ENCODE measurements around the gene ZSCAN16. TPM values are rescaled to one million over a fixed set of nuclear protein-coding genes. Genes with fewer than 3 reads are reported as not detected.

Gene ZSCAN16
- total RNA-seq, 6 experiments from 2014 or later: 1.5 to 2.0 (median 1.7) TPM

DNA sequence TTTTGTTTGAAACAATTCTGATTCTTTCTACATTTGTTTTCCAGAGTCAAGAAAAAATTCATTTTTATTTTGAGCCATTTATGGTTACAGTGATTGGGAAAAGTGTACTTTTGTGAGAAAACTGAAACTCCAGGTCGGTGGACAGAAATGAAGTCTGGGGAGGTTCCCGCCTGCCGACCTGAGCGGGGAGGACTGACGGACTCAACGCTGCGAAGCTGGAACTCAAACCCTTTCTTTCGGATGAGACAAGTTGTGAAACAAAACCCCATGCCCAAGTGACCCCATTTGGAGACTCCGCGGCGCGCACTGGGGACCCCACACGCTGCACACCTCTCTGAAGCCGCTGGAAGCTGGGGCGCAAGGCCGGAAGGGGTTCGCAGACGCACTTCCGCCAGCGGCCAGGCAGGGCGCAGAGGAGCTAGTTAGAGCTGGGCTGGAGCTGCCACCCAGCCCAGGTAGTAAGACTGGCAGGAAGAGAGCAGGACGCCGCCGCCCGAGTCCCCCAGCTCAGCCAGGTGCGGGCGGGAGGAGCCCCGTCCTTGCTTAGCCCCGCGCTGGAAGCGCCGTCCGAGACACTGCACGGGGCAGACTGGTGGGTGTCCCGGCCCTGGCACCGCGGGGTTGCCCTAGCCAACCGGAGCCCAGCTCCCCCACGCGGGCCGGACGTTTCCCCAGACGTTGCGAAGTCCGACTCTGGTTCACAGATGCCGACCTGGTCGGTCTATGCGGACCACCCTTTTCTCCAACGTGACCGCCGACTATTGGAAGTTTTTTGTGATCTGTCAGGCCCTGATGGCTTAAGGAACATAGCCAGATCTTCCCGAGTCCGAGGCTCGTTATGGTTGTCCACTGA lies 19.8 kb upstream of the ZSCAN16 start:
- intact Hi-C loops (cut with DNase I): no loop called here
- H3K27me3 ChIP-seq: no peaks in the 10 kb centered on the region
- TF ChIP-seq POLR2A (IDR thresholded peaks at IDR 0.05): peak; percentile 83
- TF ChIP-seq, protein P1, sequence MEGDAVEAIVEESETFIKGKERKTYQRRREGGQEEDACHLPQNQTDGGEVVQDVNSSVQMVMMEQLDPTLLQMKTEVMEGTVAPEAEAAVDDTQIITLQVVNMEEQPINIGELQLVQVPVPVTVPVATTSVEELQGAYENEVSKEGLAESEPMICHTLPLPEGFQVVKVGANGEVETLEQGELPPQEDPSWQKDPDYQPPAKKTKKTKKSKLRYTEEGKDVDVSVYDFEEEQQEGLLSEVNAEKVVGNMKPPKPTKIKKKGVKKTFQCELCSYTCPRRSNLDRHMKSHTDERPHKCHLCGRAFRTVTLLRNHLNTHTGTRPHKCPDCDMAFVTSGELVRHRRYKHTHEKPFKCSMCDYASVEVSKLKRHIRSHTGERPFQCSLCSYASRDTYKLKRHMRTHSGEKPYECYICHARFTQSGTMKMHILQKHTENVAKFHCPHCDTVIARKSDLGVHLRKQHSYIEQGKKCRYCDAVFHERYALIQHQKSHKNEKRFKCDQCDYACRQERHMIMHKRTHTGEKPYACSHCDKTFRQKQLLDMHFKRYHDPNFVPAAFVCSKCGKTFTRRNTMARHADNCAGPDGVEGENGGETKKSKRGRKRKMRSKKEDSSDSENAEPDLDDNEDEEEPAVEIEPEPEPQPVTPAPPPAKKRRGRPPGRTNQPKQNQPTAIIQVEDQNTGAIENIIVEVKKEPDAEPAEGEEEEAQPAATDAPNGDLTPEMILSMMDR (IDR thresholded peaks at IDR 0.05): peak; percentile 51 to 65 (median 62)
- ATAC-seq: peak; percentile 100
- no peaks in the 10 kb centered on the region for H3K36me3 ChIP-seq
- 3% methylated on average over 27 of the region's 54 CpGs for WGBS (ENCODE audit: insufficient coverage, low coverage, low lambda C conversion rate, missing lambda C conversion rate)
- H3K4me3 ChIP-seq: peak overlapping the region; percentile 65 to 72 (median 72)
- peak; percentile 81 to 88 (median 87) for DNase-seq
- H3K27ac ChIP-seq: peak overlapping the region; percentile 49 to 74 (median 66)
- H3K9me3 ChIP-seq: no peaks in the 10 kb centered on the region
- H3K4me1 ChIP-seq: no peaks in the 10 kb centered on the region

DNA sequence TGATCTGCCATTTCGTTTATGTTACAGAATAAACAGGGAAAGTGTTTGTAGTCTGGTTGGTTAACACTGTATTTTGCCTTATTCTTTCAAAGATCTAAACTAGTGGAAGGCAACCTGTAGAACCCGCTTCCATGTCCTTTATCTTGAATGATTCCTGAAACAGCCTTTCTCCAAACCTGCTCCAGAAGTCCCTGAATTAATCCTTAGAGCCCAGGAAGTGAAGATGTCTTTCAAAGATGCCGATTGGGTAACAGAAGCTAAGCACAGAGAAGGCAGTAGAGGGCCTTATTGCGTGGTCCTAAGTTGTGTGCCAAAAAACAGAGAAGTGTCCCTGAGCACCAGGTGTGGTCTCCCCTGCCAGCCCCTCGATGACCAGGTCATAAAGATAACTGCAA lies 19.2 kb upstream of the ZSCAN16 start:
- no peaks in the 10 kb centered on the region for H3K27me3 ChIP-seq
- ATAC-seq (no peak), DNase-seq (no peak)
- H3K27ac ChIP-seq: no peak overlapping the region
- H3K4me1 ChIP-seq: no peaks in the 10 kb centered on the region
- 30% methylated on average over 5 of the region's 5 CpGs for WGBS (ENCODE audit: insufficient coverage, low coverage, low lambda C conversion rate, missing lambda C conversion rate)
- intact Hi-C loops (cut with DNase I): no loop called here
- TF ChIP-seq POLR2A (IDR thresholded peaks at IDR 0.05): no peak
- TF ChIP-seq, protein P1 (IDR thresholded peaks at IDR 0.05): no peak
- peak overlapping the region; percentile 65 to 72 (median 72) for H3K4me3 ChIP-seq
- H3K36me3 ChIP-seq: no peaks in the 10 kb centered on the region
- H3K9me3 ChIP-seq: no peaks in the 10 kb centered on the region

DNA sequence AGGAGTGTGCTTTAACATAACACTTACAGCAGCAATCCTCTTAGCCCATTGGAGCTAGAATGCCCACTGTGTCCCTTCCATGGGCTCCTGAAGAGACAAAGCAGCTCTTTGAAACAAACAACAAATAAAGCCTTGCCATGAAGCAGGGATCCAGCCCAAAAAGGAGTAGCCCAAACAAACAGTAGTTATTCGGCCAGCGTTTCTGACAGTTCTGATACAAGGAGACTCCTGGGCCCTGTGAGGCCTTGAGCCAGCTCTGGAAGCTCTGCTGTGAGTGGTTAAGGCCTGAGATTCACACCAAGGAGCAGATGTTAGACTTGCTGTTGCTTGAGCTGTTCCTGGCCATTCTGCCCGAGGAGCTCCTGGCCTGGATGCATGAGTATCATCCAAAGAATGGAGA lies 16.9 kb upstream of the ZSCAN16 start:
- 77% methylated on average over 3 of the region's 3 CpGs for WGBS (ENCODE audit: insufficient coverage, low coverage, low lambda C conversion rate, missing lambda C conversion rate)
- H3K36me3 ChIP-seq: no peaks in the 10 kb centered on the region
- no peak for ATAC-seq
- H3K27ac ChIP-seq: no peak overlapping the region
- no peaks in the 10 kb centered on the region for H3K27me3 ChIP-seq
- no peaks in the 10 kb centered on the region for H3K9me3 ChIP-seq
- H3K4me1 ChIP-seq: no peaks in the 10 kb centered on the region
- no peak overlapping the region for H3K4me3 ChIP-seq
- no peak for DNase-seq
- no peak for TF ChIP-seq POLR2A (IDR thresholded peaks at IDR 0.05)
- TF ChIP-seq, protein P1 (IDR thresholded peaks at IDR 0.05): no peak
- intact Hi-C loops (cut with DNase I): no loop called here

DNA sequence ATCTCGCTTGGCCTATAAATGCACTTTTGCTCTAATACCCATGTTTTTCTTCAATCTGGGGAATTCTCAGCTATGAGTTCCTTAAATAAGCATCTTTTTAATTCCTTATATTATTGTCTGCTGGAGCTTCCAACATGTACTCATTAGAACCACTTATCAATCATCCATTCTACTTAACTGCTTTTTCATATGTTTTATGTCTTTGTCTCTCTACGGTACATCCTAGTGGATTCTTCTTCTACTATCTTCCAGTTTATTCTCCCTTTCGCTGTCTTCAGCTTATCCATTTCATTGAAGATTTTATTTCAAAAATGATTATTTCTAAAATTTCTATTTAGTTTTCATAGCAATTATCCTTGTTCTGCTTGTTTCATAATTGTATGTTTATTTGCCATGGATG lies 12.4 kb upstream of the ZSCAN16 start:
- intact Hi-C loops (cut with DNase I): no loop called here
- H3K9me3 ChIP-seq: no peaks in the 10 kb centered on the region
- H3K4me3 ChIP-seq: no peak overlapping the region
- 88% methylated on average over 3 of the region's 3 CpGs for WGBS (ENCODE audit: insufficient coverage, low coverage, low lambda C conversion rate, missing lambda C conversion rate)
- no peak for TF ChIP-seq POLR2A (IDR thresholded peaks at IDR 0.05)
- TF ChIP-seq, protein P1 (IDR thresholded peaks at IDR 0.05): no peak
- H3K36me3 ChIP-seq: peaks cover 0 to 8% (median 0%) of the 10 kb centered on the region in 4 donors
- ATAC-seq (no peak), DNase-seq (no peak)
- H3K27ac ChIP-seq: no peak overlapping the region
- H3K4me1 ChIP-seq: no peaks in the 10 kb centered on the region
- no peaks in the 10 kb centered on the region for H3K27me3 ChIP-seq

All from right lobe of liver (tissue), 6 donors.